HG02973 (cell line): ENCODE measurements around the gene GALNT2.

ENCODE experiments used
- ATAC-seq: cut with Tn5 transposase; IDR thresholded peaks from one replicate; pipeline ENCODE4 v1.9.1; 2021; ENCODE audit warnings: moderate library complexity; ENCODE audit not compliant: unreplicated experiment

The GALNT2 gene

DNA sequence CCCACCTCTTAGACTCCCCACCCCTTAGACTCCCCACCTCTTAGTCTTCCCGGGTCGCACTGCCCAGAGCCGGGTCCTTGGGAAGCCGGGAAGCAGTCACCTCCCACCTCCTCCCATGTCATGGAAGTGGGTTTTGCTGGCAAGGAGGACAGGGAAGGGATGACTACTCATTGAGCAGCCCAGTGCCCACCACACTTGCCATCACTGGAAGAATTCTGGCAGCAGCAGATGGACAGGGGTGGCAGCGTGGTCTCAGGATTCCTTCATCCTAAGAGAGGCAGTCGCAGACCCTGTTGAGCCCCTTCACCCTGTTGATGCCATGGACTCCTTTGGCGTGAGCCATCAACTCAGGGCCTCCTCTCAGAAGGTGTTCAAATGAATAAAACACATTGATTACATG is 218.3 kb downstream of the GALNT2 start:
- ATAC-seq: no peak

DNA sequence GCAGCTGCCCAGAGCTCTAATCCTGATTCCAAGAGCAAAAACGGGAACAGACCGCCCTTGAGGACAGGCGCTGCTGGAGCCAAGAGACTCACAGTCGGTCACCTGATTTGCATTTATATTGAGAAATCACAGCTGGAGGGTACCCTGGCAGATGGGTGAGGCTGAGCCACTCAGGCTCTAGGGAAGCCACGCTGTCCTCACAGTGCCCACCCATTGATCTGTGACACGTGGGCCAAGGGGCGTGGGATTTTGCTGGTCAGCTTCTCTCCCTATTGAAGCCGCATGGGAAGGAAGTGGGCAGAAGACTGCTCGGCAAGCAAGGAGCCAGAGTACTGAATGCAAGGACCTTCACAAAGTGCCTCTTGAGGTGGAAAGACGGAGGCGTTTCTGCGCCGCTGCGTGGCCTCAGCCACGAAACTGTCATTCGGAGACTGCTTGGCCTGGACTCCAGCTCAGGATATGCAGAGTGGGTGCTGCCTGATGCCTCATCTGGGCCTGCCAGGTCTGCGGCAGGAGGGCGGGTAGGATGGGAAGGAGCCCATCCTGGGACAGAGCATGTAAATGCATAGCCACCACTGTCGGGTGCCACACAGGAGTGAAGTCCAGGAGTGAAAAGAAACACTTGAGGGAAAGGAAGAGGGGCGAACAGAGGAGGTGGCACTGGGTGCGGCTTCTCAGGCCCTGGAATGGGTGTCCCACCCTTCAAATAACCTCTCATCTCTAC is 219.3 kb downstream of the GALNT2 start:
- no peak for ATAC-seq

DNA sequence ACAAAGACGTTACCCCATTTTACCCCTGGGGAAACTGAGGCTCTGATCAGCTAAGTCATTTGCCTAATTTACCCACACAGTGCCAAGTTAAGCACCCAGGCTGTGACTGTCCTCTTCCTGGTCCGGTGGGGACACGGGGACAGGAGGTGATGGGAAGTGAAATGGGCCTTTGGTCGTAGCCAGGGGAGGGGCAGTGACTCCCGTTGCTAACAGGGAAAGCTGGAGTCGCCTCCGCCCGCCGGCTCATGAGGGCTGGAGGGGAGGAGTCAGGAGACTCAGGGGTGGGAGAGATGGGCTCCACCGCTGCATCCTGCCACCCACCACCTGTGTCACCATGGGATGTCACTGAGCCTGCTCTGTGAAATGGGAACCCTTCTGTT is 219.8 kb downstream of the GALNT2 start:
- ATAC-seq: no peak

DNA sequence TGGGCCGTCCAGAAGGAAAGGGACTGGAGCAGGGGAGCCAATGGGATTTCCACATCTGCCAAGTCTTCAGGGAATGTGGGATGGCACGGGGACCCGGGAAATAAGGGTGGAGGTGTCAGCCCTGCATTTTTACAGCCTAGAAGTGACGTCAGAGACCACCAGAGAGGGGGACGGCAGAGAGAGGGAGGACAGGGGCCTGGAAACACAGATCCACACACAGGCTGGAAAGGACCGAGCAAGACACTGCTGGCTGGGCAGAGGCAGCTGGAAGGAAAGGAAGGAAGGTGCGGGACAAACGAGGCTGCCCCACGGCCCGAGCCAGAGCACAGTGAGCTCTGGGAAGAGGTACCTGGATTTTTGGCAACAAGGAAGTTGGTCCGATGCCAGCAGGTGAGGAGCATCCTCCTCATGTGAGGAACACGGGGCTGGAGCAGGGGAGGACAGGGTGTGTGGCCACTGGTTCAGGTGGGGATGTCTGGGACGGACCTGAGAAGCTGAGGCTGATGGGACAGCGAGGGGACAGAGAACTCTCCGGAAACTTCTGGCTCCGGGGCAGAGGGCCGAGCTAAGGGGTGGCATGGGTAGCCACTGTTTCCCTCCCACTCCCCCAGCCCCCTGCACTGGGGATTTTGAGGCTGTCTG is 220.8 kb downstream of the GALNT2 start:
- ATAC-seq: no peak

DNA sequence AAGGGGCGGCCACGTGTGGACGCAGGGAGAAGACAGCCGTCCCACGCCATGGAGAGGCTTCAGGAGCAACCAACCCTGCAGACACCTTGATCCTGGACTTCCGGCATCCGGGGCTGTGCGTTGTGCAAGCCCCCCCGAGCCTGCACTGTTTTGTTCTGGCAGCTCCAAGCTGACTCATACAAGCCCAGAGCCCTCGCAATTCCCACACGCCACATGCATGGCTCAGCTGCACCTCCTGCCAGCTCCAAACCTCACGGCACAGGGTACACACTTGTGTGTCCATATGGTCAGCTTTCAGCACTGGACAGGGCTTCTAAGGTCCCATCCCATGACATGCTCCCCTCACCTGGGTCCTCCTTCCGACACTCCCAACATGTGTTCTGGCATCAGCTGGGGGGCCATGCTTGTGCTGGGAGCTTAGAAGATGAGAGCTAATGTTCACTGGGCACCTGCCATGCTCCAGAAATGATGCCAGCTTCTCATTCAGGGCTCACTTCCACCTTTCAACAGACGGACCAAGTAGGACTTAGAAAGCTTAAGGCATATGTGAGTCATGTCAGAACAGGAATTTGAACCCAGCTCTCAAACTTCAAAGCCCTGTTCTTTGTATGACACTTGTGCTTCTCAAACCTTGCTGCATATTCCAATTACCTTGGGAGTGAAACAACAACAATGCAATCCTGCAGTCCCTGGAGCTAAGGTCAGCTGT is 221.8 kb downstream of the GALNT2 start:
- ATAC-seq: no peak

DNA sequence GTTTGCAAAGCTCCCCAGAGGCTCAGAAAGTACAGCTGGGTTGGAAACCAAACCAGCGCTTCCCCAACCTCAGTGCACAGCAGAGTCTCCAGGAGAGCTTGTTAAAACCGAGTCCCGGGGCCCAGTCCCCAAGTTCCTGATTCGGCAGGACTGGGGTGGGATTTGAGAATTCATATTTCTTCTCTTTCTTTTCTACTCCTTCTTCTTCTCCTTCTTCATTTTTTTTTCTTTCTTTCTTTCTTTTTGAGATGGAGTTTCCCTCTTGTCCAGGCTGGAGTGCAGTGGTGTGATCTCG is 222.3 kb downstream of the GALNT2 start:
- ATAC-seq: no peak

DNA sequence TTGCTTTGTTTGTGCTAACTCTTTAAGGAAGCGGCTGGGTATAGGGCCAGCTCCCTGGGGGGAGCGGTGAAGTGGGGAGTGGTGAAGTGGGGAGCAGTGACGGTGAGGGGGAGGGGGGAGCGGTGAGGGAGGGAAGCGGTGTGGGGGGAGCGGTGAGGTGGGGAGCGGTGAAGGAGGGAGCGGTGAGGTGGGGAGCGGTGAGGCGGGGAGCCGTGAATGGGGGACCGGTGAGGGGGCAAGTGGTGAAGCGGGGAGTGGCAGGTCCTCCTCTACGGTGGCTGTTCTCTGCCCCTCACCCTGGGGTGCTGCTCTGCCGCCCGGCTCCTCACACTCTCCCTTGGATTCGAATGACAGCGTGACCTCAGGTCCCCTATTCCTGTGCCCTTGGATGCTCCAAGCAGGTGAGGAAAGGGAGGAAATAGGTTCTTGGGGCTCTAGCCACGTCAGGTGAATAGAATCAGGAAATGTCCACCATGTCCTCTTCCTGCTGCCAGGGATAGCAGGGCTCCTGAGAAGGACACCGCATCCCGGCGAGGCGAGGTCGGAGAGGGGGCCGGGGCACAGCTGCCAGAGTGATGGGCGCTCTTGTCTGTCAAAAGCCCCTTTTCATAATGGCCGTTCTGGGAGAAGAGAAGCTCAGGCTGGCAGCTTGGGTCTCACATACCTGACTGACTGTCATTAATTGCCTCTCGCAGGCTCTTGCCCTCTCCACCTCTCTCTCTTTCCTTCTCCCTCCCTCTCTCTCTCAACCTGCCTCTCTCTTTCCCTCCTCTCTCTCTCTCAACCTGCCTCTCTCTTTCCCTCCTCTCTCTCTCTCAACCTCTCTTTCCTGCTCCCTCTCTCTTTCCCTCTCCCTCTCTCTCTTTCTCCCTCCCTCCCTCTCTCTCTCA is 224.9 kb downstream of the GALNT2 start:
- ATAC-seq: no peak

DNA sequence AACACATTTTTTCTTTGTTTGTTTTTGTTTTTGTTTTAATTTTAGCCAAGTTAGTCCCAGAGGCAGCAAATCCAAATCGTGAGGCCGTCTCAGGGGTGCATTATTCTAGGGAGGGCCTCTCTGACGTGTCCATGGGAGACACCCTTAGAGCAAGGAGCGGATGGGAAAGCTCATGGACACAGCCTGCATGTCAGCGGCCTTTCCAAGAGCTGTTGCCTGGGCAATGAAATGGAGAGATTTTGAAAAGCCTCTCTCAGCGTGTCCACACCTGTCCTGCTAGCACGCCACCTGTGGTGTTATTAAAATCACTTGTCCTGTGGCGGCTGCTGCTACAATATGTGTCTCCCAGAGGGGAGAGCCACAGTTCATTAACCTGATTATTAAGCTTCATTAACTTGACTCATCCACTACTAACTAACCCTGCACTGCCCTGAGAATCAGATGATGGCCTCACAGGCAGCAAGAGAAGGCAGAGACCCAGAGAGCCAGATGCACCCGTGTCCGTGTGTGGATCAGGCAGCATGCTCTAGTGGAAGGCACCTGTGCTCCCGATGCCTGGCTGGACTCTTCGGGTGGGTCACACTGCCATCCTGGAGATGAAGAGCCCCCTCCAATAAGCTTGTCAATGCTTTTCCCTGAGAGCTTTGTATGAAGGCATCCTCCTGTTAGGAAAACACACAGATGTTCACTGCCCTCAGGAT is 225.8 kb downstream of the GALNT2 start:
- no peak for ATAC-seq

DNA sequence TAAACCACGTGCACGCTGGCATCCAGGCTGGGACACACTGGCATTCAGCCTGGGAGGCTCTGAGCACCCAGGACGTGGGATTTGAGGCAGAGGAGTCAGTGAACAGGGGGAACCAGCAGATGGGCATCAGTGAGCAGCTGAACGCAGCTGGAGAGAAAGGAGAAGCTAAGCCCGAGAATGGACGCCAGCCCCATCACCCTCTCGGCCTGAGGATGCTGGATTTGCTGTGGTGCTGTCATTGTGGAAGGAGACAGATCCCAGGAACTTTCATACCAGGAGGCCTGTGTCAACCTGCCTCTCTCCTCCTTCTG is 226.3 kb downstream of the GALNT2 start:
- no peak for ATAC-seq

DNA sequence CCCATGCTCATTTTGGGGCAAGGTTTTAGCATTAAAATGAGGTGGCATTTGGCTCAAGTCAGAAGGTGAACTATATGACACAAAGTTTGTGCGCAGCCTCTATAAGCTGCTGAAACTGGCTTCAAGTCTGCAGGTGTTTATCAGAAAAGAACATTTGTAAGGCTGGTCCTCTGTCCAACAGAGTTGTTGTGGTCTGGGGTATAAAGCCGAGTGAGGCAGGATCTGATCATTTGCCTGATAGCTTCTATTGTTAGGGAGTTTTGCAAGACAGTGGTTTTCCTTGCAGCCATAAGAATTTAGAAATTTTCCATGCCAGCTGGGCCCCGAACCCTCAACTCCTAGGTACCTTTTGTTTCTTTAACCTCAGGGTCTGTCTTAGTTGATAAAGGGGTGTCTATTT is 228.3 kb downstream of the GALNT2 start:
- no peak for ATAC-seq

DNA sequence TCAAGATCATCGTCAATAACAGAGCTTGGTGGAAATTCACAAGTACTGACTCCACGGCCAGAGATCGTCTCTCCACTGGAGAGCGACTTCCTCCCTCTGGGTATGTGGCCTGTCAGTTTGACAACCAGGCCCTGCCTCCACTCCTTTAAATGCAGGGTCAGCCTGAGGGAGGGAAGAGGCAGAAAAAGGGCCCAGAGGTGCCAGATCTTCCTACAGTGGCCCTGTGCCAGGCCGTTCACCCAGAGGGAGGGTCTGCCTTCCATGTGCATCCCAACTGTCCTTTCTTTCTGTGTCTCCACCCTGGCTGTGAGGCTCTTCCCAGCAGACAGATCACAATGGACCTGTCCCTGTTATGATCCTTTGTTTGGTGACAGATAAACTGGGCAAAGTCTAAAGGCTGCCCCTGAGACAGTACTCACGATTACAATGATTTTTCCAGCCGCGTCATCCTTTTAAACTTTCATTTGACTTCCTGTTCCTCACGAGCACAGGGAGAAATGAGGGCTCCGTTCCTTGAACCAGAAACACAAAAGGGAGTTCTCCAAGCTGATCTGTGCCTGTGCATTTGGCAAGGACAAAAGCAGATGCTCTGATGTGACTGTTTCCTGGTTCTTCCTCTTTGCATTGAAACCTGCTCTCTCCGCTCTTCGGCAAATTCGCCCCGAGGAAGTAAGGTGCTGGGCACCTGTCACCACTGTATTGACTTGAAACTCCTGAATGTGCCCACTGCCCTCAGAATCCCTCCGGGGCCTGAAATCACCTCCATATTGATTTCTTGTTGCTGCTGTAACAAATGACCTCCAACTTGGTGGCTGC is 232.4 kb downstream of the GALNT2 start:
- no peak for ATAC-seq

DNA sequence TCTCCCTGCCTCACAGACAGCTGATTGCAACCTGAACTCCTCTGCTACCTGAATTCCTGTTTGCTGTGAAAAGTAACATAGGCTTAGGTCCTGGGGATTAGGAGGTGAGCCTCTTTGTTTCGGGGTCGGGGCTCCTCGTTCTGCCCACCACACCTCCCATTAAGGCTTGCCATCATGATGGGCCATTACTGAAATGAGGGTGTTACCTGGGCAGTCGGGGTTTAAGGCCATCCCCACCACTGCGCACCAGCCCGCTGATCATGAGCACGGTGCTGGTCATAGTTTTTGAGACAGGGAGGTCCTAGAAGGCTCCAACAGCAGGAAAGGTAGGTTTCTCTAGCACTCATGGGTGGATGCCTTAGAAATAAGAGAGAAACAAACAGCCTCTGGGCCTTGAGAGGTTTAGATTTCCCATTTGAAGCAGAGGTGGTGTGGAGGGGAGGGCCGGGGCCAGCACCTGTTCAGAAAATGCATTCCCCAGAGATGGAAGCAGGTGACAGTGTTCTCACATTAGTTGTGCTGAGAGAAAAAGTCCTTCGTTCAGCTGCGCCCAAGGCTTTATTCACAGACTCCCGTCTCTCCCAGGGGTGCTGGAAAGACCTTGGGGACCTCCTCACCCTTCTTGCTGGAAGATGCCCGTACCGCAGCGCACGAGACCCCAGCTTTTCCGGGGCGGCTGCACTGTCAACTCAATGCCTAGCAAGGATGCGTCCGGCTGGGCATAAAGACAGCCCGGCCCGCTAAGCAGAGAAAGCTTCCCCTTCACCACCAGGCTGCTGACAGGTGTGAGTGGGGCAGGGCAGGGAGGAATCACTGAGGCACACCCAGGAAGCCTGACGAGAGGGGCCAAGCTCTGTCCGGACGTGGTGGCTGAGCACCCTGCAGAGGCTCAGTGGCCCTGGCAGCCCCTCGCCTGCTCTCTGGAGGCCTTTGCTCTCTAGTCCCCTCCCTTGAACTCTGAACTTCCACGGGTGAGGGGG is 233.6 kb downstream of the GALNT2 start:
- no peak for ATAC-seq

DNA sequence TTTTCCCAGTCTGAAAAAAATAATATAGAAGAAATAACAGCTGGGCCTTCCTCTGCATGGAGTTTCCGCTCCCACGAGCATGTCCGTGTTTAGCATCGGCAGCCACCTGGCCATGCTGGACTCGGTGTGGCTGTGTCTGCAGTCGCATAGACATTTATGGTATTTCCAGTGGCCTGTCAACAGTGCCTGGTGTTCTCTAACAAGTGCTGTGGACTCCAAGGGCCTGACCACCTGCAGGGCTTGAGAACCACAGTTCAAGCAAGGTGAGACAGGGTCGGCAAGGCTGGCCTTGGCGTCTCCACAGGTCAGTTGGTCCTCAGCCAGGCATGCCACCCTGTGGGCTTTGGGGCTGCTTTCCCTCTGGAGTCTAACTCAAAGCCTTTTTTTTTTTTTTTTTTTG is 234.3 kb downstream of the GALNT2 start:
- no peak for ATAC-seq

DNA sequence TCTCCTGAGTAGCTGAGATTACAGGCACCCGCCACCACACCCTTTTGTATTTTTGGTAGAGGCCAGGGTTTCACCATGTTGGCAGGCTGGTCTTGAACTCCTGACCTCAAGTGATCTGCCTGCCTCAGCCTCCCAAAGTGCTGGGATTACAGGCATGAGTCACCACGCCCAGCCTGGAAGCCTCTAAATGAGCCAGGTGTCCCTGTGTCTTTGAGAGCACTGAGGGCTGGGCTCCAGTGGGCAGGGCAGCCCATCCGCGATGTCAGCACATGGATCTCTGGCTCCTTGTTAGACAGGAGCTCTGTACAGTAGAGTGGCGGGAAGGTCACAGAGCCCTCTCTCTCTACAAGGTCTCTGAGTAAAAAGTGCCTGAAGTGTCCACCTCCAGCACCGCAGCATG is 234.8 kb downstream of the GALNT2 start:
- no peak for ATAC-seq

DNA sequence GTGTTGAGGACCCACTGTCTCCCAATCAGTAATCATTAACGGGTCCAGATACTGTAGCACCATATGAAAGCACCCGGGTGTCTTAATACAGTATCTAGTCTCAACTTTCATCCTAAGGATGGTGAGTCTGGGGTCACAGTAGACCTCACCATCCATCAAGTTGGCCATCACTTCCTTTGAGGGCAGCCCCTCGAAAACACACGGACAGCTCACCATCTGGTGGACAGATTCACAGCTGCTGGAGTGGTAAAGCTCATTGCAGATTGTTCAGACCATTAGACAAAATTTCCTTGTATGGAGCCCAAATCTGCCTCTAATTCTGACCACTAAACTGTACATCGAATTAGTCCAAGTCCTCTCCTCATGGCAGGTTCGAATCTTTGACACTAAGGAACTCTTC is 236.0 kb downstream of the GALNT2 start:
- ATAC-seq: no peak

DNA sequence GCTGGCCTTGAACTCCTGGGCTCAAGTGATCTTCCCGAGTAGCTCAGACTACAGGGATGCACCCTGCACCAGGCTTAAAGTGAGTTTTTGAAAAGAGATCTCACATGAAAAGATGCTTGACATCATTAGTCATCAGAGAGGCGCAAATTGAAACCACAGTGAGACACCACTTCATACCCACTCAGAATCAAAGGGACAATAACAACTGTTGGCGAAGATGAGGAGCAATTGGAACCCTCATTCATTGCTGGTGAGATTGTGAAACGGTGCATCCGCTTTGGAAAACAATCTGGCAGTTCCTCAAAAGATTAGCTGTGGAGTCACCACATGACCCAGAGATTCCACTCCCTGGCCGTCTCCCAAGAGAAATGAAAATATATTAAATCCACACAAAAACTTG is 236.8 kb downstream of the GALNT2 start:
- ATAC-seq: no peak

DNA sequence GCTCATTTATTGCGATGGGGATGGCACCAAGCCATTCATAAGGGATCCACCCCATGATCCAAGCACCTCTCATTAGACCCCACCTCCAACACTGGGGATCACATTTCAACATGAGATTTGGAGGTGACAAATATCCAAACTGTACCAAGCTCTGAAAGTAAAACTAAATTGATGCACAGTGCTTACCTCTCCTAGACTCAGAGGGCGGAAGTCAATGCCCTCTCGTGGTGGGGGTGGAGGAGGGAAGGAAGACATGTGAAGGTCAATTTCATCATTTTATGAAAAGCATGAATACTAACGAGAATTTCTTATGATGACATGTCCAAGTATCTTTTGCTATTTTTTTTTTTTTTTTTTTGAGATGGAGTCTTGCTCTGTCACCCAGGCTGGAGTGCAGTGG is 239.1 kb downstream of the GALNT2 start:
- ATAC-seq: peak; percentile 76

DNA sequence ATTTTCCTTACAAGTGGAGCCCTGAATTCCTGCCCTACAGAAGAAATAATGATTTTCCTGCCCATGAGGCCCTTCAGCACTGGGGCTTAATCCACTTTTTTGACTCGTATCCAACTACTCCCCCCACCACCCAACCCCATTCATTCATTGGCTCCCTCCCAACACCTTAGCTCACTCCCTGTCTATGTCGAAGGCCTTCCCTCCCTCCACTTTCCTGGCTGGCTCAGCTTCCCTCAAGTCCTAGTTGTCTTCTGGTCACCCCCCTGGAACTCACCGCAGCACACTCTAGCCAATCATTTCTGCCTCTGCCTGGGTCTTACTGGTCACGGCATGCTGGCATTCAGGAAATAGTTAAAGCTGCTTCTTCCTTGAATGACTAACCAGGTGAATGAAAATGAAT is 240.2 kb downstream of the GALNT2 start:
- ATAC-seq: no peak

DNA sequence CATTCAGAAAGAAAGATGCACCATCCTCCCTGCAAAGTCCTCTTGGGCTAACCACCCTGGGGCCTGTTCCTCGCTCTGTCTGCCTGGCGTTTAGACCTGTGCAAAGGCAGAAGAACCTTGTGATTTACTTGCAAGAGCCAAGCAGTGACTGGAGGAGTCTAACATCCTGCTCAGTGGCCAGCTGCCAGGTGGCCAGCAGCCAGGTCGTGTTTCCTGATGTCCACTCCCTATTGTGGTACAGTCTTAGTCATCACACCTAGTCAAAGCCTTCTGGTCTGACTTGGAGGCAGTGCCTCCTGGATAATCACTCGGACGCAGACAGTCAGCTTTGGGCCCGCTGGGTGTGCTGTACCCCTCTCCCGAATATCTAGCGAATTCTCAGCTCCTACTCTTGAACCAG is 241.0 kb downstream of the GALNT2 start:
- ATAC-seq: no peak
